GM12878 (cell line): Measurements from ENCODE around the gene CPNE4. TPM values are rescaled to one million over a fixed set of nuclear protein-coding genes. Genes with fewer than 3 reads are reported as not detected.

Experiments
- ATAC-seq: fragments of 200-7000 bp; cut with Tn5 transposase; 3 replicates; pipeline ENCODE4 v1.9.1; 2020; ENCODE audit warnings: mild to moderate bottlenecking, moderate library complexity
- BruUV-seq: library from RNA; stranded (reverse); fragments of 400-500 nt; replicated peaks from 2 replicates; lab custom pipeline; 2021; lab: Mats Ljungman, UMichigan
- CTCF ChIA-PET: fragments of 300-600 bp; sonication (Branson Sonifier 250); formaldehyde crosslinking; extraction: SDS; loops from one replicate; lab custom pipeline; 2021; ENCODE audit warnings: inconsistent platforms; lab: Yijun Ruan, JAX
- POLR2A ChIA-PET: fragments of 350-600 bp; formaldehyde crosslinking; extraction: SDS; loops from one replicate; lab custom pipeline; 2021; ENCODE audit warnings: inconsistent platforms; lab: Charles Lee
- RAD21 ChIA-PET: fragments of 300-600 bp; sonication (Branson Sonifier 250); formaldehyde crosslinking; loops from one replicate; lab custom pipeline; 2023; ENCODE audit warnings: antibody characterized with exemption; ENCODE audit not compliant: unreplicated experiment; lab: Charles Lee
- SMC1A ChIA-PET: fragments of 300-600 bp; sonication (Branson Sonifier 250); formaldehyde crosslinking; loops from one replicate; lab custom pipeline; 2023; ENCODE audit not compliant: unreplicated experiment, uncharacterized antibody; lab: Charles Lee
- DNase-seq: peaks from one replicate; pipeline ENCODE4 v3.0.0-alpha.2; 2011; ENCODE audit warnings: low read depth, low spot score
- FAIRE-seq: peaks from 3 replicates; lab custom pipeline; 2011; peaks lifted over from hg19 to GRCh38; lab: Jason Lieb, UNC
- H2AFZ ChIP-seq: 2 replicates; pipeline ENCODE4 v1.6.0; 2011; ENCODE audit warnings: low read depth, low read length, control low read depth; ENCODE audit not compliant: control insufficient read depth
- H3K27ac ChIP-seq: 2 replicates; pipeline ENCODE4 v1.5.1; 2011; ENCODE audit warnings: control low read depth; ENCODE audit not compliant: control insufficient read depth, insufficient read depth
- H3K27me3 ChIP-seq, 2 experiments: replicated peaks in 1 of 2; 2 replicates each; pipeline versions ENCODE4 v1.6.0 to v1.6.1; 2011; ENCODE audit warnings: low read length in 1 of 2; ENCODE audit not compliant: control insufficient read depth in 2 of 2, insufficient read depth in 2 of 2
- H3K36me3 ChIP-seq, 2 experiments: 2 replicates each; pipeline ENCODE4 v1.5.1; 2011; ENCODE audit warnings: low read length in 1 of 2; ENCODE audit not compliant: control insufficient read depth in 2 of 2, insufficient read depth in 2 of 2
- H3K4me1 ChIP-seq: 2 replicates; pipeline ENCODE4 v1.6.1; 2011; ENCODE audit warnings: mild to moderate bottlenecking, low read length, moderate library complexity, mixed read lengths; ENCODE audit not compliant: control insufficient read depth, insufficient read depth
- H3K4me2 ChIP-seq: 2 replicates; pipeline ENCODE4 v1.6.0; 2011; ENCODE audit warnings: control low read depth; ENCODE audit not compliant: control insufficient read depth, insufficient read depth
- H3K4me3 ChIP-seq: fragments of 200-600 bp; sonication (generic); 2 replicates; pipeline ENCODE4 v1.5.1; 2016
- H3K79me2 ChIP-seq: 2 replicates; pipeline ENCODE4 v1.6.0; 2011; ENCODE audit warnings: low read length; ENCODE audit not compliant: control insufficient read depth, insufficient read depth
- H3K9ac ChIP-seq: 2 replicates; pipeline ENCODE4 v1.8.0; 2011; ENCODE audit warnings: low read length, control low read depth, mixed read lengths; ENCODE audit not compliant: control insufficient read depth, insufficient read depth
- H3K9me3 ChIP-seq: replicated peaks from 3 replicates; pipeline ENCODE4 v1.5.1; 2011; ENCODE audit warnings: mild to moderate bottlenecking, low read length; ENCODE audit not compliant: control insufficient read depth, insufficient read depth
- H4K20me1 ChIP-seq: 2 replicates; pipeline ENCODE4 v1.6.0; 2011; ENCODE audit not compliant: control insufficient read depth, insufficient read depth
- EED ChIP-seq: sonication (generic); IDR thresholded peaks from 2 replicates; pipeline ENCODE4 v1.6.1; 2016; ENCODE audit warnings: antibody characterized with exemption, low read depth
- FOXM1 ChIP-seq: IDR thresholded peaks from 2 replicates; pipeline ENCODE4 v1.6.1; 2012; ENCODE audit warnings: low read depth, mild to moderate bottlenecking, inconsistent platforms, low read length, moderate library complexity
- HDAC6 ChIP-seq: fragments of 200-600 bp; sonication (generic); IDR thresholded peaks from one replicate; pipeline ENCODE4 v1.8.0; 2017; ENCODE audit warnings: antibody characterized with exemption; ENCODE audit not compliant: unreplicated experiment
- POLR2AphosphoS2 ChIP-seq: IDR thresholded peaks from 2 replicates; pipeline ENCODE4 v1.6.1; 2011; ENCODE audit warnings: low read depth, mild to moderate bottlenecking, low read length, improper control_type of control experiment, moderate library complexity
- SMAD1 ChIP-seq: fragments of 450-650 bp; IDR thresholded peaks from 2 replicates; pipeline ENCODE4 v1.6.1; 2018; ENCODE audit warnings: mild to moderate bottlenecking, low read depth; ENCODE audit not compliant: partially characterized antibody
- SMAD5 ChIP-seq: IDR thresholded peaks from 2 replicates; pipeline ENCODE4 v1.6.1; 2016; ENCODE audit warnings: antibody characterized with exemption, low read depth
- TCF3 ChIP-seq: IDR thresholded peaks from 2 replicates; pipeline ENCODE4 v1.6.1; 2012; ENCODE audit warnings: low read depth, mild to moderate bottlenecking, low read length, borderline replicate concordance; ENCODE audit not compliant: insufficient read depth
- ZNF274 ChIP-seq: IDR thresholded peaks from one replicate; pipeline ENCODE4 v1.8.0; 2011; ENCODE audit not compliant: insufficient read length, insufficient read depth
- WGBS: methylation state at CpG from one replicate; pipeline ENCODE4 v1.1.6; 2016; ENCODE audit warnings: low lambda C conversion rate; ENCODE audit not compliant: insufficient replicate concordance, insufficient coverage; ENCODE audit errors: missing lambda C conversion rate; 5-methylcytosine and 5-hydroxymethylcytosine counted together
- in situ Hi-C: fragments of 300-500 bp; cut with MboI; formaldehyde crosslinking; loops from 9 replicates; pipeline ENCODE4 v1.14.3; 2018; ENCODE audit warnings: mixed read lengths
- intact Hi-C: fragments of 100-400 bp; cut with micrococcal nuclease; formaldehyde crosslinking; loops from one replicate; pipeline ENCODE4 v1.14.2; 2022; ENCODE audit not compliant: unreplicated experiment
- polyA plus RNA-seq, 11 experiments: library from polyadenylated mRNA; depleted of rRNA in 4 of 11; unstranded in 6 of 11; stranded (reverse) in 5 of 11; fragments of >200 nt; fragmentation: Nextera tagmentation in 4 of 11; fragmentation: Illumina TruSeq in 1 of 11; extraction: Ambion mirVana in 4 of 11; extraction: Trizol in 1 of 11; gene quantifications; 1 replicate in 1 of 11; 2 replicates in 10 of 11; pipeline versions ENCODE4 v1.2.1 to v1.2.3, GENCODE V29; 2011 to 2016; ENCODE audit warnings: inconsistent platforms in 2 of 11, missing spikeins in 2 of 11, low read depth in 1 of 11
- total RNA-seq, 4 experiments: library from RNA; depleted of rRNA in 3 of 4; stranded (reverse); fragments of >200 nt in 3 of 4; fragmentation: Illumina TruSeq in 1 of 4; extraction: Trizol in 1 of 4; gene quantifications; 2 replicates each; pipeline versions ENCODE4 v1.2.1 to v1.2.3, GENCODE V29; 2013 to 2021
- TF ChIP-seq, protein P1 (sequence below): fragments of 450-650 bp; IDR thresholded peaks from 2 replicates; pipeline ENCODE4 v1.6.1; 2014; ENCODE audit warnings: mild to moderate bottlenecking
- TF ChIP-seq, protein P2 (sequence below): fragments of 450-650 bp; formaldehyde crosslinking; IDR thresholded peaks from 2 replicates; pipeline ENCODE4 v1.4.0; 2020; ENCODE audit warnings: mild to moderate bottlenecking, moderate library complexity
- TF ChIP-seq, protein P3 (sequence below): IDR thresholded peaks from 2 replicates; pipeline ENCODE4 v1.6.1; 2011; ENCODE audit warnings: low read depth, mild to moderate bottlenecking, low read length, moderate library complexity, borderline replicate concordance; ENCODE audit errors: extremely low read depth
- TF ChIP-seq, protein P4 (sequence below): IDR thresholded peaks from 2 replicates; pipeline ENCODE4 v1.6.1; 2012; ENCODE audit warnings: low read depth, low read length, improper control_type of control experiment

CPNE4 gene
- total and polyA plus RNA-seq, 10 of the 15 experiments (the other 5 are each of a cell fraction or from before 2014, with no cell fraction given) = 0.17 to 1.9 (median 0.48) TPM; not detected in 1

DNA sequence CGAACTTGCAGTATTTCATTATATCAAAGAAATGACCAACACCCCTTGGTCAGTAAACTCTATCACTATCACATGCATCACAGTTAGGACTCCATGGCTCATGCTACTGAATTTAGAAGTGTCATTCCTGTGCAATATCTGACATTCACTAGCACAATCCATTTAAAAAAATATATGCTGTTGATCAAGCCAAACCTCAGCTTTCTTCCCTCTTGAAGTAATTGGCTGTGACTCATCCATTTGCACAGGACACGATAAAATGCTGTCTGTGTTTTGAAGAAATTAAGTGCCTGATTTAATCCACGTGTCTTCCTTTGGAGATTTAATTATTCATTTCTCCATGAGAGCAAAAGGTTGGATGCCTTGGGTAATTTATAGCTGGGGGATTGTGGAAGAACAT, 38.9 kb downstream of the CPNE4 start (continued):
- TF ChIP-seq TCF3 (no peak), POLR2AphosphoS2 (no peak)
- TF ChIP-seq, protein P1, sequence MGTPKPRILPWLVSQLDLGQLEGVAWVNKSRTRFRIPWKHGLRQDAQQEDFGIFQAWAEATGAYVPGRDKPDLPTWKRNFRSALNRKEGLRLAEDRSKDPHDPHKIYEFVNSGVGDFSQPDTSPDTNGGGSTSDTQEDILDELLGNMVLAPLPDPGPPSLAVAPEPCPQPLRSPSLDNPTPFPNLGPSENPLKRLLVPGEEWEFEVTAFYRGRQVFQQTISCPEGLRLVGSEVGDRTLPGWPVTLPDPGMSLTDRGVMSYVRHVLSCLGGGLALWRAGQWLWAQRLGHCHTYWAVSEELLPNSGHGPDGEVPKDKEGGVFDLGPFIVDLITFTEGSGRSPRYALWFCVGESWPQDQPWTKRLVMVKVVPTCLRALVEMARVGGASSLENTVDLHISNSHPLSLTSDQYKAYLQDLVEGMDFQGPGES = no peak
- TF ChIP-seq, protein P2, sequence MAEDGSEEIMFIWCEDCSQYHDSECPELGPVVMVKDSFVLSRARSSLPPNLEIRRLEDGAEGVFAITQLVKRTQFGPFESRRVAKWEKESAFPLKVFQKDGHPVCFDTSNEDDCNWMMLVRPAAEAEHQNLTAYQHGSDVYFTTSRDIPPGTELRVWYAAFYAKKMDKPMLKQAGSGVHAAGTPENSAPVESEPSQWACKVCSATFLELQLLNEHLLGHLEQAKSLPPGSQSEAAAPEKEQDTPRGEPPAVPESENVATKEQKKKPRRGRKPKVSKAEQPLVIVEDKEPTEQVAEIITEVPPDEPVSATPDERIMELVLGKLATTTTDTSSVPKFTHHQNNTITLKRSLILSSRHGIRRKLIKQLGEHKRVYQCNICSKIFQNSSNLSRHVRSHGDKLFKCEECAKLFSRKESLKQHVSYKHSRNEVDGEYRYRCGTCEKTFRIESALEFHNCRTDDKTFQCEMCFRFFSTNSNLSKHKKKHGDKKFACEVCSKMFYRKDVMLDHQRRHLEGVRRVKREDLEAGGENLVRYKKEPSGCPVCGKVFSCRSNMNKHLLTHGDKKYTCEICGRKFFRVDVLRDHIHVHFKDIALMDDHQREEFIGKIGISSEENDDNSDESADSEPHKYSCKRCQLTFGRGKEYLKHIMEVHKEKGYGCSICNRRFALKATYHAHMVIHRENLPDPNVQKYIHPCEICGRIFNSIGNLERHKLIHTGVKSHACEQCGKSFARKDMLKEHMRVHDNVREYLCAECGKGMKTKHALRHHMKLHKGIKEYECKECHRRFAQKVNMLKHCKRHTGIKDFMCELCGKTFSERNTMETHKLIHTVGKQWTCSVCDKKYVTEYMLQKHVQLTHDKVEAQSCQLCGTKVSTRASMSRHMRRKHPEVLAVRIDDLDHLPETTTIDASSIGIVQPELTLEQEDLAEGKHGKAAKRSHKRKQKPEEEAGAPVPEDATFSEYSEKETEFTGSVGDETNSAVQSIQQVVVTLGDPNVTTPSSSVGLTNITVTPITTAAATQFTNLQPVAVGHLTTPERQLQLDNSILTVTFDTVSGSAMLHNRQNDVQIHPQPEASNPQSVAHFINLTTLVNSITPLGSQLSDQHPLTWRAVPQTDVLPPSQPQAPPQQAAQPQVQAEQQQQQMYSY = no peak
- TF ChIP-seq, all 136 proteins: peak for 0

DNA sequence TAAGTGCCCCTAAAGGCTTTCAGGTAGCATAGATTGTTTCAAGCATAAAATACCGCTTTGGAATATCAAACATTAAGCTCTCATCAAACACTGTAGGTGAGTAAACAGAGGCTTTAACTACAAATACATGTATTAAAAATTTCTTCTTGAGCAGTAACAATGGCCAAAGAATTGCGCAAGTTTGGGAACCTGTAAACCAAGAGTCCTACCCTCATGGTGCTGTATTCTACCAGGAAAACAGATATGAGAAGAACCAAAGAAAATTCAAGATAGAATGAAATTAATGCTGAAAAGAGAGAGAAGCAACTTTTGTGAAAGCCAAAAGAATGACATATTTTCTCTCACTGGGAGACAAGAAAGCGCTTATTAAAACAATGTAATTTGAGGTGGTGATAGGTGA, 45.5 kb downstream of the CPNE4 start:
- ChIA-PET RAD21 (no interaction called here), POLR2A (no interaction called here), SMC1A (no interaction called here), CTCF (no interaction called here)
- H3K4me2 ChIP-seq = no peak overlapping the region
- H3K4me1 ChIP-seq = no peaks in the 10 kb centered on the region
- H3K27ac ChIP-seq = no peak overlapping the region
- ATAC-seq (no peak), DNase-seq (no peak), FAIRE-seq (no peak)
- in situ Hi-C loops = no loop called here
- intact Hi-C loops = no loop called here
- H4K20me1 ChIP-seq = no peaks in the 10 kb centered on the region
- TF ChIP-seq EED (no peak), ZNF274 (no peak), SMAD1 (no peak), SMAD5 (no peak), FOXM1 (no peak), HDAC6 (no peak)
- TF ChIP-seq, protein P3, sequence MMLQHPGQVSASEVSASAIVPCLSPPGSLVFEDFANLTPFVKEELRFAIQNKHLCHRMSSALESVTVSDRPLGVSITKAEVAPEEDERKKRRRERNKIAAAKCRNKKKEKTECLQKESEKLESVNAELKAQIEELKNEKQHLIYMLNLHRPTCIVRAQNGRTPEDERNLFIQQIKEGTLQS = no peak
- TF ChIP-seq, protein P4, sequence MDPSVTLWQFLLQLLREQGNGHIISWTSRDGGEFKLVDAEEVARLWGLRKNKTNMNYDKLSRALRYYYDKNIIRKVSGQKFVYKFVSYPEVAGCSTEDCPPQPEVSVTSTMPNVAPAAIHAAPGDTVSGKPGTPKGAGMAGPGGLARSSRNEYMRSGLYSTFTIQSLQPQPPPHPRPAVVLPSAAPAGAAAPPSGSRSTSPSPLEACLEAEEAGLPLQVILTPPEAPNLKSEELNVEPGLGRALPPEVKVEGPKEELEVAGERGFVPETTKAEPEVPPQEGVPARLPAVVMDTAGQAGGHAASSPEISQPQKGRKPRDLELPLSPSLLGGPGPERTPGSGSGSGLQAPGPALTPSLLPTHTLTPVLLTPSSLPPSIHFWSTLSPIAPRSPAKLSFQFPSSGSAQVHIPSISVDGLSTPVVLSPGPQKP = no peak
- H3K9me3 ChIP-seq = no peaks in the 10 kb centered on the region
- no peak overlapping the region for H3K9ac ChIP-seq
- no peaks in the 10 kb centered on the region for H3K79me2 ChIP-seq
- no peak overlapping the region for H3K4me3 ChIP-seq
- H3K27me3 ChIP-seq = no peaks in the 10 kb centered on the region
- 46% methylated on average over 3 of the region's 3 CpGs for WGBS
- H2AFZ ChIP-seq = no peak overlapping the region
- H3K36me3 ChIP-seq = no peaks in the 10 kb centered on the region
- BruUV-seq = no TSS peak
